HG03196 (cell line): ENCODE measurements around the gene DENND2A.
"Not testable (repeated sequence)": the region's sequence is repeated elsewhere in the genome, so short reads cannot be mapped to it uniquely, and the experiment has no call there.

Experiments used
- ATAC-seq: cut with Tn5 transposase; IDR thresholded peaks from one replicate; pipeline ENCODE4 v1.9.1; 2021; ENCODE audit not compliant: unreplicated experiment

The DENND2A gene

DNA sequence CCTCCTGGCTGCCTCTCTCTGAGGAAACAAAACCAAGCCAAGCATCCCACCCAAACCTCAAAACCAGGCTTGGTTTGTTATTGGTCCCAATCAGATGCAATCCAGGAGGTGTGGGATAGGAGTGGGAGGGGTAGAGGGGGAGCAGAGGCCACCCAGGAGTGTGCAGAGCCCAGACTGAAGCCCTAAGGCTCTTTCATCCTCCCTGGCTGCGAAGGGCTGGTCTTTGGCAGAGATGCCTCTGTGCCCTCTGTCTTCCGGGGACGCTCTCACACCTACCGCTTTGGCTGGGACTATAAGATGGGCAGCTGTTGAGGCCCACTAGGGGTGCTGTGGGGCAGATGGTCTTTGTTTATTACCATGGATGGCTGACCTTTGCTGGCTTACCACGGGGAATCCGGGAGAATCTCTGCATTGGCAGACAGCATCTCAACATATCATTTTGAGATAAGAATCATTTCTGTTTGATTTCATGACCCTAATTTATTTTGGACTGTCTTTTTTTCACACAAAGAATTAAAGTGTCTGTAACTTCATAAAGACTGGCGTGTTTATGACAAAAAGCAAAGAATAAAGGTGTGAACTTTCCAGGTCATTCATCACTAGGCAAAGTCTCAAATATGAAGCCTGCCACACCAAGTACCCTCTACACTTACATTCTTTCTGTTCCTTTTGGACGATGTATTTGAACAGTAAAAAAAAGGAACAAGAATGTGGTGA lies 6.5 kb upstream of the DENND2A start:
- peak; percentile 80 for ATAC-seq

DNA sequence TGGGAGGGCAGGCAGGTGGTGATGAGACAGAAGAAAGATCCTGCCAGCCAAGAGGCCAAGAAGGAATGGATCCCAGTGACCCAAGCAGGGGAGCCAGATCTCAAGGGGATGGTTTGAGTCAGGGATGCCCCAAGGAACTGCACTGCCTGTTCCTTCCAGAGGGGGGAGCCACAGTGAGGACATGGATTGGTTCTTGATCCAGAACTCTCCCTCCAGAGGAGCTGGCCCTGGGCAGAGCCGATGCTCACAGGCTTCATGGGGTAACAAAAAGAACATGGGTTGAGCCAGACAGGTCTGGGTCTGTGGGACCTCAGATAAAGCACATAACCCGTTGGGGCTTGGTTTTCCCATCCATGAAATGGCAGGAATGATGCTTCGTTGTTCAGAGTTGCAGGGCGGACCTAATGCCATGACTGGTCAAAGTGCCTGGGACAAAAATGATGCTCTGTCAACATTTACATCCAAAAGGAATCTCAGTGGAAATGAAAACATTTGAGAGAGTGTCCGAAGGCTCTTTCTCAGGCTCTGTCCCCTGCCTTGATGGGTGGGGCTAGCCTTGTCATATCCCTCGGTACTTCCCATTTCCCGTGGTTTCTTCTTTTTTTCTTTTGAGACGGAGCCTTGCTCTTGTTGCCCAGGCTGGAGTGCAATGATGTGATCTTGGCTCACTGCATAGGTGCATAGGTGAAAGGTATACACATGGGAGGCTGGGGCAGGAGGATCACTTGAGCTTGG lies 4.7 kb upstream of the DENND2A start:
- ATAC-seq: no peak

- not testable (repeated sequence) for ATAC-seq
Measured at GRCh38 chr7:140644761-140645160, 4.1 kb upstream of the DENND2A start.

DNA sequence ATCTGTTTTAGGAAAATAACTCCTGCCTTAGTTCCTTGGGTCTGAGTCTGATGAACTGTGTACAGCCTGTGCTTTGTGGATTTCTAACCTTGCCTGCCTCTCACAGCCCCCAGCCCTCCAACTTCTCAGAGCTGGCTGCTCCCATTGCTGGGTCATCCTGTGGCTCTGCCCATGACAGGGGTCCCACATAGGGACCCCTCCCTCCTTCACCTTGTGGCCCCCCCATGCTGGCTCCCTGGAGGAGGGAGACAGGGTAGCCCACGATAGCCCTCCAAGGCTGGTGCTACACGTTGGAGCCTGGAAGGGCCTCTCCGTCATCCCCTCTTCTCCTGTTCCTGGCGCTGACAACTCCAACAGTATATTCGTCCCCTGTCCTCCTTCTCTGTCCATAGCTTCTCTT lies 2.8 kb upstream of the DENND2A start:
- no peak for ATAC-seq

DNA sequence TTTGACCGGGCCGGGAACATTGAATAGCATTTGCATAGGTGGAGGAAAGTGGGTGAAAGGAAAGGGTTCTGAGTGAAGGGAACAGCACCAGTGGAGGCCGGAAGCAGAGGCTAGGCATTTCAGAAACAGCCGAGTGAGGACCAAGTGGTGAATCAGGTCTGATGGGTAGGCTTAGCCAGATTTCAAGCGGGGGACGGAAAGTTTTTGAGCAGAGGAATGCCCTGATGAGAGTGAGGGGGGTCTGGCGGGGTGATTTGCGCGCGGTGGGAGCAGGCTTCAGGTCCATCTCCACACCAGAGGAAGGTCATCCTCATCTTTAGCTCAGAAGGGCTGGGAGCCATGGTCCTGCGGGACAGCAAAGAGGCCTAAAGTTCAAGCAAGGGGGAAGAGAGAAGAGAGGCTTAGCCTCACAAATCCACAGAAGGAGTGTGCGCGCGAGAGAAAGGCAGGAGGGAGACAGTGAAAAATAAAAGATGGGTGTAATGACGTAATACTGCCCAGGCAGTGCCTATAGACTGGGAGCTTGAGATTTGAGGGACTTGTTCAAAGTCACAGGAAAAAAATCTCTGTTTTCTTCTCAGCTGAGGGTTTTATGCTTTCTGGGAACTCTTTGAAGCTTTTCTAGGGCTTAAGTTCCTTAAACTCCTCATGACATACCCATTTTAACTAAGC lies 1.0 kb upstream of the DENND2A start:
- ATAC-seq: no peak

GRCh38 chr7:140640060-140640637 lies 464 bp downstream of the DENND2A start:
- ATAC-seq: no peak

DNA sequence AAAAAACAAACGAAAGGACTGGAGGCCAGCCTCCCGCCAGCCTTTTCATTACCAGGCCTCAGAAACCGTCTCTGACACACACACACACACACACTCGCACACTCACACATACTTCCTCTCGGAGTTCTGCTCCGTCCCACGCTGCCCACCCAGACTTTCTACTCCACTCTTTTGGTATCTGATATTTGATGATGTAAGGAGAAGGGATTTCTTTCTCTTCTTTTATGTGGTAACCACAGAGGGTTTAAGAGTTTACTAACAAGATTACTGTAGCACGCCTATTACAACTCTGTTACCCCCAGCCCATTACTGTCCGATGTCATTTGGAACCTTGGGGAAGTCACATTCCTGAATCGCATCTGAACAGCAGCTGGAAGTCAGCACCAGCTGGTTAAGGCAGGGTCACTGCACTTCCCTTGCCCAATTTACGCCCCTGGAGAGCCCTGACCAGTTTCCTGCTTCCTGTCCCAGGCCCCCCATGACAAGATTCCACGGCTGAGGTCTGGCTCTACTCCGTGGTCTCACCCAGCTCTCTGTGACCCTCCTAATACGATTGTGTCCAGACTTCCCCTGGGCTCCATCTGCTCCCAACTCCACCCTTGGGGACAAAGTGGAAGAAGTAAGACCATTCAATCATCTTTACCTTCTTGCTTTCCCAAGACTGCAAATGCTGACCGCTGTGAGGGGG lies 1.1 kb downstream of the DENND2A start:
- no peak for ATAC-seq

GRCh38 chr7:140638173-140638791 lies 2.3 kb downstream of the DENND2A start:
- no peak for ATAC-seq

GRCh38 chr7:140637400-140637799 lies 3.2 kb downstream of the DENND2A start:
- ATAC-seq: no peak

GRCh38 chr7:140635816-140636215 lies 4.8 kb downstream of the DENND2A start:
- no peak for ATAC-seq

- no peak for ATAC-seq
Measured at GRCh38 chr7:140635345-140635744, 5.3 kb downstream of the DENND2A start.

GRCh38 chr7:140631602-140632001 lies 9.0 kb downstream of the DENND2A start:
- no peak for ATAC-seq

GRCh38 chr7:140631021-140631420 lies 9.6 kb downstream of the DENND2A start:
- ATAC-seq: no peak

GRCh38 chr7:140625908-140626868 lies 14.4 kb downstream of the DENND2A start:
- no peak for ATAC-seq

- ATAC-seq: not testable (repeated sequence)
Measured at GRCh38 chr7:140625192-140625558, 15.4 kb downstream of the DENND2A start.

DNA sequence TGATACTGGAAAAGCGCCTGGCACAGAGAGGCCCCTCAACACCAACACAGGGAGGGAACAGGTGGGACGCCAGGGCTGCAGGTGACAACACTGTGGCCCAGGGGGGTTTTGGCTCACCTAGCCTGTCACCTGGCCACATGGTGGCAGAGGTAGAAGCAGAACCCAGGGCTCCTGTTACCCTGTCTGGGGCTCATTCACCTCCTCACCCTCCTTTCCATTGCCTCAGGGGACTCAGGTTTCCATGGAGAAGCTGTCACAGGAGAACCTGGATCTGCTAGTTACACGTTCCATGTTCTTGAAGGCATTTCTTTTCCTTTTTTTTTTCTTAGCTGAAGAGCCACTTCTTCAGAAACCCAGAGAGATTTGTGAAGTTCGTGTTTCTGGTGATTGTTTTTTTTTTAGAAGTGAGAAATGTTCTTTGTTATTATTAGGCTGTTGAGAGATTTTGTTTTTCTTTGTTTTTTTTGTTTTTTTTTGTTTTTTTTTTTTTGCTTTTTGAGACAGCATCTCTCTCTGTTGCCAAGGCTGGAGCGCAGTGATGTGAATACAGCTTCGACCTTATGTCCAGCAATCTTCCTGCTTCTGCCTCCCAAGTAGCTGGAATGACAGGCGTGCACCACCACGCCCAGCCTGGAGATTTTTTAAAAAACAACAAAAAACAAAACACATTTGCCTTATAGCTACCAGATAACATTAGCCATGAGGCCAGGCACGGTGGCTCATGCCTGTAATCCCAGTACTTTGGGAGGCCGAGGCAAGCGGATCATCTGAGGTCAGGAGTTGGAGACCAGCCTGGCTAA lies 16.0 kb downstream of the DENND2A start:
- ATAC-seq: no peak

DNA sequence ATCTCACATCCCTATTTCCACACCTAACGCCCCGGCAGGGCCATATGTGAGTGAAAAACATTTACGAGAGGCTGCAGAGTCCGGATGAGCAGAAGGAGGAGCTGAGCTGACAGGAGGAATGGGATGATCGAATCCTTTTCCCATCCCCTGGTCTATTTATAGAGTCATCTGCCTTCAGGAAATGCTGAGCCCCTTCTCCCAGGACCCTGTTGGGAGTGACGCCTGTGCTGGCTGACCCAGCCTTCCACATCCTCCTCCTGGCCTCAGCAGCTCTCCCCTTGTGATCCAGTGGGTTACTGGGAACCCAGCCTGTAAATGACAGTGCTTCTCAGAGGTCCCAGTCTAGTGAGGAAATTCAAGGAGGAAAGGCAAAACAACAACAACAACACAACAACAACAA lies 16.6 kb downstream of the DENND2A start:
- ATAC-seq: no peak

- ATAC-seq: no peak
Measured at GRCh38 chr7:140621401-140622021, 19.1 kb downstream of the DENND2A start.
